ENCODE measurements around the gene ADD3.
A peak's percentile ranks its signal among the peaks of the same experiment; 100 is the strongest.

The ADD3 gene

DNA sequence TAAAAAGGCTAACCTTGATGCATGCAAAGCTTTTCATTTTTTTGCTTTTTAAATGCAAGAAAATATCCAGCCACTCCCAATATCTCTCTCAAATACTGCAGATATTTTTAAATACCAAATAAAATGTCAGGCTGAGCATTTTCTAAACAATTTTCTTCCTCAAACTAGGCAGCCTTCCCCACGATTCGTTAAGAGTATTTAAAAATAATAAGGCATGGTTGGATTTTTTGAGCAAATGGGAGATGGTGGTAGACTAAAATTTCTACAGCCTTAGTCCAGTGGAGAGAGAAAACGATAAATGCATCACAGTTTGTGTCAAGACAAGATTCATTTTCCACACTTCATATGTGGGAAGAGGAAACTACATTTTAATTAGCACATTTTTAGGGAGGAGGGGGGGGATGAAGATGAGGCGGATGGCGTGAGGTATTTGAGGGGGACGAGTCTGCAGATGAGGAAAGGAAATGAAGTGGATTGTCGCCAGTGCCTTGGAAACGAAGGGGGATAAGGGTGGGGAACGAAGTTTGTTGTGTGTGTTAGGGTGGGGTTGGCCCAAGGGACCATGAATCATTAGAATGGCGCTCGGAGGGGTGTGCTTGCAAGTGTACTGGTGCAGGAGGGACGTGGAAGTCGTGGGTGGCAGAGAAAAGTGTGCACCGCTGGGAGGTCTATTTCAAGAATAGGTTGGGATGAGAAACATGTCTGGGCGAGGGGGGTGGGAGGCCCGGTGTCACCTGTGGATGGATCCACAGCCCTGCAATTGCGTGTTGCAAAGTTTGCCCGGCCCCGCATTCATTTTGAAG is 1.2 kb upstream of the ADD3 start:
- no peak for DNase-seq

DNA sequence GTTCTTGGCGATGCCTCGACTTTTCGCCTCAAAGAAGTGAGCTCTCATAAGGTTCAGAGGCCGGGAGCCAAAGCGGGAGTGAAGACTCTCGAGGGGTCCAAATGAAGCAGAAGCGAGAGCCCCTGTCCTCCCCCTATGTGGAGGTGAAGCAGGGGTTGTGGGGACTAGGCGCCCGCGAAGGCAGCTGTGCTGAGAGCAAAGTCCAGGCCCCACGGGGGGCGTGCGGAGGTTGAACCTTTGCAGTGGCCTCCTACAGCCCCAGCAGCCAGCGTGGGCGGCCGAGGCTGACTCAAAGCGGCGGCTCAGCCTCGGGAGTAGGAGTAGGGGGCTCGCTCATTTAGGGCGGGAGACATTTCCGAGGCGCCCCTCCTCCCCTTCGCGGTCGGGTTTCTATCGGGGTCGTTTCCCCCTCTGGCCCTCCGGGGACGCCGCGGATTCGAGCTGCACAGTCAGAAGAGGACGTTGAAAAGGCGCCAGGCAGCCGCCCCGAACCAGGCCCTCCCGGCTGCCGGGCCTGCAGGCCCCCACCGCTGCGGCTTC is 553 bp upstream of the ADD3 start:
- no peak for DNase-seq

DNA sequence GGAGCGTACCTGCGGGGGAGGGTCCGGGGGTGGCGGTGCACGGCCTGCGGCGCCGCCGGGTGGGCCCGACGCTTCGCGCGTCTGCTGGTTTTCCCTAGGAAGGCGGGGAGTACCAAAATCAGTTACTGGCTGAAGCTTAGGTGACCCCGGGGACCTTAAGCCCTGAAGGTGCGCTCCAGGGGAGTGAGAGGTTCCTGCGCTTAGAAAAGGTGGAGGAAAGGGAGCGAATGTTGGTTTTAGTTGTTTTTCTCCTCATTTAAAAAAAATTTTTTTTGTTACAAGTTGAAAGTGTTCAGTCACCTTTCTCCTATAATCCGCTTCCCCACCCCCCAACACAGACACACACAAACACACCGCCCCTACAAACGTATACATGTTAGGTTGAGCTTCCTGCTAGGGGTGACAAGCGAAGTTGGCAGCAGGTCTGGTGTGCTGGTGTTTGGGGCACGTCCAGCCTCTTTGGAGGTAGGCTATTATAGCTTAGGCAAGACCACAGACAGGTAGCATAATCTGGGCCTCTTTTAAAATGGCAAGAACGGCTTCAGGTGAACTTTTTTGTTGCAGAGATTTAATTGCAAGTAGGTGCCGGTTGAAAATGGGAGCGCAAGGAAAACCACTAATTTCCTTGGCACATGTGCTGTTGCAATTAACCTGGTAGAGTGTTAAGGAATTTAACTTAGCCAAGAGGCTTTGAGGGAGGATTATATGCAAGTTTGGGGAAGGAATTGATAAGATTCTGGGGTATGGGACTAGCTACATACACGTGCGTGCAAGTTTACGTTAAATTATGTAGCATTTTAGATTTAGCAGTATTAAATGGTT is 945 bp downstream of the ADD3 start:
- DNase-seq, result peak; percentile 24

GRCh38 chr10:110009736-110010475 is 2.1 kb downstream of the ADD3 start:
- no peak for DNase-seq

DNA sequence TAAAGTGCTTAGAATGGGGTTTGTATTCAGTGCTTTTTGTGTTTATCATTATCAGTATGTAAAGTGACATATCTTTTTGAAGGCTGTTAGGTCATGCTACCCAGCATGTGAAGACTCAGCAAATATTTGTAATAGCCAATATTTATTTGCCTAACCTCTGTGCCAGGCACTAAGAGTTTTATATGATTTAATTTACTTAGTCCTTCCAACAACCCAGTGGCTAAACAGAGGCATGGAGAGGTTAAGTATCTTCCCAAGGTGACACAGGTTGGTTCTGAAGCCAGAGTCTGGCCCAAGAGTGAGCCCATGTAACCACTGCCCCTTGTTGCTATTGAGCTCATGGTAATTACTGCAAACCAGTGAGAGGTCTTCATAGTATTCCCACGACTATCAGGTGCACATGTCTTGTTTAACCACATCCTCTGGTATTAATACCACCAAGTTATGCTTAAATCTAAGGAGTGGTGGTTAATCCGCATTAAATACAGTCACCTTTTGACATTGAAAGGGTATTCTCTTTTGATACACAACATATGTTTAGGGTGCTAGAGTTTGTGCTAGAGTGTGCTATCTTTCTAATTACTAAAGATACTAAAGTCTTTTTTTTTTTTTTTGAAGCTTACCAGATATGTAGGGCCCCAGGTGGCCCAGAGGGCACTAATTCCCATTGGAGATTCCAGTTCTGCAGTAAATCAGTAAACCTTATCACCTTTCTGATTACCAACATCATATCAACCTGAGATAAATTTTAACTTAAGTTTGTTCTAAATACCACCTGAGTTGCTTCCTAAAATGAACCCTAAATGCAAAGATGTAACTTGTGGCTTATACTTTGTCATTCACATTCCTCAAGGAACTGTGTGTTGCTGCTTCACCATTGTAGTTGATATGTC is 2.9 kb downstream of the ADD3 start:
- no peak for DNase-seq

DNA sequence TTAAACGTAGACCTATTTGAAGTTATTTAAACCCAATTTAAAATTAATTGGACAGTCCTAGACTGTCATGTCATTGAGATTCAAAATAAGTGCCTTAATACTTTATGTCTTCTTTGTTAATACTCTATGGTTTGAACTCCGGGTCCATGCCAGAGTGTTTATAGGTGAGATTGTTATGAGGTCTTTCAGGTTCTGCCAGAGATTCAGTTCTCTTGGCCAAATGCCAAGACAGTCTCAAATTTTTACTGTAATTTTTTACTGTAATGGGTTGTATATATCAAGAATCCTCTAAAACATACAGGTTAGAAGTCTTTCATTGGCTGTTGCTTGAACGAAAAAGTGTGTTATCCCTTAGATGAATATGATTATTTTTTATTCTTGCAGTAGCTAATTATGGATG is 3.9 kb downstream of the ADD3 start:
- no peak for DNase-seq

GRCh38 chr10:110013630-110014293 is 6.0 kb downstream of the ADD3 start:
- no peak for DNase-seq

DNA sequence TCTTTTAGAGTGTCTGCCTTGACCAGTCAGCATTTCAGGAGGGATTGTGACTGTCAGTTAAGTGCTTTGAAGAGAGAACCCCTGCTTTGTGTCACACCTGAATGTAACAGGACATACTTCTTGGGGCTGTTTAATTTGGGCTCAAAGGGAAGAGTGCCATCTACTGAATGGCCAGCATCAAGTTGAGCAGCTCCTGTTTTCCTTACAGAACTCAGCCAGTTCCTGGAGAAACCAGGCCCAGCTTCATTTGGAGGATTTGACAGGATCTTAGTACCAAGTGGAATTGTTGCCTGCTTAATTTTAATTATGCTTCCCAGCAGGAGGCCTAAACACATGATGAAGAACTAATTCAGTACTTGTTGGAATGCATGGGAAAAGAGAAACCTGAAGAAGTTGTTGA is 8.3 kb downstream of the ADD3 start:
- no peak for DNase-seq

GRCh38 chr10:110017052-110017451 is 9.3 kb downstream of the ADD3 start:
- no peak for DNase-seq

DNA sequence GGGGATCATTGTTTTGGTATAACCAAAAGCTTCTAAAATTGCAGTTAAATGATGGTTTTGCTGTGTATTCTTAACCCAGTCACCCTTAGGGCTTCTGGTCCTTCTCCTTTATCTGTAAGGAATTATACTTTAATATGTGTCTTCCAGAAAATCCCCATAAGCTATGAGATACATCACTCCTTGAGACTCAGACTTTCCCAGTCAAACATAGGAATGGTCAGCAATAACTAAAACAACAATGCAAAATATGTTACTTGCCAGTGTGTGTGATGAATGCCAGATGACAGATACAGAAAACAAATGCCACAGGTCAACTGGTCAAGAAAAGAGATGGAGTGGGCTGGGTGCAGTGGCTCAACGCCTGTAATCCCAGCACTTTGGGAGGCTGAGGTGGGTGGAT is 10.1 kb downstream of the ADD3 start:
- DNase-seq, result no peak

DNA sequence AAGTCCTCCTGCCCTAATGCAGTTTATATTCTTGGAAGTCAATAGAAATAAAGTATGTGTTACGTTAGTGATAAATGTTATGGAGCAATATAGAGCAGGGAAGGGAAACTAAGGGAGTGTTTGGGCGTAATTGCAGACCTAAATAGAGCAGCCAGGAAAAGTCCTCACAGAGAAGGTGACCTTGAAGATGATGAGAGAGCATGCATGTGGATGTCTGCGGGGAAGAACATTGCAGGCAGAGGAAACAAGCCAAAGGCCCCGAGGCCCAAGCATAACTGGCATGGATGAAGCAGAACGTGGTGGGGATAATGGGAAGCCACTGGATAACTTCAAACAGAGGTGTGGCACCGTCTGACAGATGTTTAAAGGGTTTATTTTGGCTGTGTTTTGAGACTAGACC is 12.5 kb downstream of the ADD3 start:
- no peak for DNase-seq

DNA sequence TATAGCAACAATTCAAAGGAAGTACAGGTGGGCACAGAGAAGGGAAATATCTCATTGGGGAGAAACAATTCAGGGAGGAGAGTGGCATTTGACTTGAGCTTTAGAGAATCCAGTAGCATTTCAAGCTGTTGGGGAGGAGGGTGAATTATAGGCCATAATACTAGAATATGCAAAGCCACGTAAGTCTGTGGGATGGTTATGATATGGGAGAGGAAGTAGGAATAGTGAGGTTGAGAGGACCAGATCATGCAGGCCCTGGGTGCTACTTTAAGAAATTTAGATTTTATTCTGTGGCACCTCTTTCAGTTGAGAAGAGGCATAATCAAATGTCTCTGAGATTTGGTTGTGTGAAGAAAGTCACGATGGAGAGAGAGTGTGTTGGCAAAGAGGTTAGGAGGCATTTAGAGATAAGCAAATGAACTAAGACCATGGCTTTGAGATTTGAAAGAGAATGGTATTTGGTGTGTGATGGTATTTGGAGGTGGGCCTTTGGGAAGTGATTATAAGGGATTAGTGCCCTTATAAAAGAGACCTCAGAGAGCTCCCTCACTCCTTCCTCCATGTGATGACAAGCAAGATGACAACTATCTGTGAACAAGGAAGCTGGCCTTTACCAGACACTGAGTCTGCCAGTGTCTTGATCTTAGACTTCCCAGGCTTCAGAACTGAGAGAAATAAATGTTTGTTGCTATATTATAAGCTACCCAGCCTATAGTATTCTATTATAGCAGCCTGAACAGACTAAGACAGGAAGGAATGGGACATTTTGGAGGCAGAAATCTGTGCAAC is 15.1 kb downstream of the ADD3 start:
- no peak for DNase-seq

GRCh38 chr10:110023785-110024465 is 16.1 kb downstream of the ADD3 start:
- no peak for DNase-seq

- no peak for DNase-seq
Measured at GRCh38 chr10:110029450-110029849, 21.7 kb downstream of the ADD3 start.

GRCh38 chr10:110032801-110033700 is 25.3 kb downstream of the ADD3 start:
- DNase-seq, result no peak

DNA sequence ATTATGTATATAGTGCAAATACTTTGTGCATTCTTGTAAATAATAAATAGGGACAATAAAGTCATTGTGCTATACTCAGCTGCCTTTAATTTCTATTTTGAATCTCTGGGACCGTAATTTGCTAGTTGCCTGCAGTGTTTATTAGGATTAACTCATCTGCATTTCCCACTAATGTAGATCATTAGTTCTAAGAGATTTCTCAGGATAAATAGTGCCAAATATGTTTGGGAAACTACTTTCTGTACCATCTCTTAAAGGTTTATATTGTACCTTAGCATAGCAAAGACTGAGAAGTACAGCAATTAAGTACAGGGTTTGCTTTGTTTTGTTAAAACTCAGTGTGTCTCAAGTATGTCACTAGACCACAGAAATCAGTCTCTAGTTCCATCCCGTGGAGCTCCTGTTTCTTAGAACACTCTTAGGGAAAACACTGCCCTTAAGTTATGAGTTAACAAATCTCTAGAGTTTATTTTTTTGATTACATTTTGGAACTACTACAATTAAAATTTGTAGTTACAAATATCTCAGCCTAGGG is 26.0 kb downstream of the ADD3 start:
- DNase-seq, result no peak

DNA sequence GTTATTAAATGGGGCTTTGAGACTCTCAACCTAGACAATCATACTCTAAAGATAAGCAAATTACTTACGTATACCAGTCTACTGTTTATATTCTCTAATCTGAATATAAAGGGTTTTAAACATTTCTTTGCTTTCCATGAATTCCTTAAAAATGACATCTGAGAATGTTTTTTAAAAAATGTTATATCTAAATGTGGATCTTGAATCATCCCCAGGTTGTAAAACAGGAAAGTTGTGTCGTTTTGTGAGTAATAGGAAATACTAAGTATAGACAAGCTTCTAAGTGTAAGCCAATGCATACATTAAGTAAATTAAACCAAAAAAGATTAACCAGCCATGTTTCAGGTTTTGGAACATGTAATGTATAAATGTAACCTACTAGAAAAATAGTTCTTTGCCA is 26.8 kb downstream of the ADD3 start:
- no peak for DNase-seq

GRCh38 chr10:110035070-110035921 is 27.5 kb downstream of the ADD3 start:
- DNase-seq, result no peak
